ENCODE results near the gene PDE9A.
A peak's percentile ranks its signal among the peaks of the same experiment; 100 is the strongest.
"Not testable (repeated sequence)": the region's sequence is repeated elsewhere in the genome, so short reads cannot be mapped to it uniquely, and the experiment has no call there.

PDE9A gene

GRCh38 chr21:42716074-42716473, 62.7 kb downstream of the PDE9A start:
- Mint-ChIP-seq H3K36me3 (no peaks in the 10 kb centered on the region), H3K4me3 (no peak overlapping the region), H3K9me3 (no peaks in the 10 kb centered on the region), H3K27me3 (peaks cover 4 to 6% of the 10 kb centered on the region in 2 donors), H3K27ac (no peak overlapping the region), H3K4me1 (peaks cover 0 to 3% of the 10 kb centered on the region in 2 donors)
- DNase-seq (no peak), ATAC-seq (replicated peaks) (no peak)

- not testable (repeated sequence) for ATAC-seq (replicated peaks); DNase-seq; H3K36me3 Mint-ChIP-seq; H3K4me3 Mint-ChIP-seq; H3K9me3 Mint-ChIP-seq; H3K27ac Mint-ChIP-seq
- Mint-ChIP-seq H3K27me3 (peaks cover 6 to 12% of the 10 kb centered on the region in 2 donors), H3K4me1 (peaks cover 10 to 18% of the 10 kb centered on the region in 2 donors)
Measured at GRCh38 chr21:42720484-42720883, 67.1 kb downstream of the PDE9A start.

GRCh38 chr21:42721341-42721824, 68.0 kb downstream of the PDE9A start:
- DNase-seq: no peak

GRCh38 chr21:42722153-42722552, 68.7 kb downstream of the PDE9A start:
- Mint-ChIP-seq H3K4me1 (peaks cover 10 to 18% of the 10 kb centered on the region in 2 donors), H3K27me3 (peaks cover 6 to 12% of the 10 kb centered on the region in 2 donors), H3K27ac (no peak overlapping the region), H3K36me3 (no peaks in the 10 kb centered on the region), H3K4me3 (no peak overlapping the region), H3K9me3 (no peaks in the 10 kb centered on the region)
- no peak for DNase-seq
- no peak for ATAC-seq (replicated peaks)

More at GRCh38 chr21:42721341-42721824, 68.0 kb downstream of the PDE9A start:
- Mint-ChIP-seq H3K9me3 (no peaks in the 10 kb centered on the region), H3K4me1 (peaks cover 10 to 18% of the 10 kb centered on the region in 2 donors), H3K27ac (no peak overlapping the region), H3K36me3 (no peaks in the 10 kb centered on the region), H3K4me3 (no peak overlapping the region), H3K27me3 (peaks cover 6 to 12% of the 10 kb centered on the region in 2 donors)
- no peak for ATAC-seq (replicated peaks)

- Mint-ChIP-seq H3K36me3 (no peaks in the 10 kb centered on the region), H3K27me3 (peaks cover 6 to 12% of the 10 kb centered on the region in 2 donors), H3K9me3 (no peaks in the 10 kb centered on the region), H3K4me3 (no peak overlapping the region), H3K4me1 (peaks cover 10 to 18% of the 10 kb centered on the region in 2 donors), H3K27ac (no peak overlapping the region)
- DNase-seq (no peak), ATAC-seq (replicated peaks) (no peak)
Measured at GRCh38 chr21:42722808-42723473, 69.5 kb downstream of the PDE9A start.

- Mint-ChIP-seq H3K36me3 (peaks cover 0 to 3% of the 10 kb centered on the region in 2 donors), H3K4me3 (no peak overlapping the region), H3K27me3 (peaks cover 6 to 8% of the 10 kb centered on the region in 2 donors), H3K4me1 (peaks cover 8 to 18% of the 10 kb centered on the region in 2 donors), H3K27ac (no peak overlapping the region), H3K9me3 (peaks cover 2% of the 10 kb centered on the region in 2 donors)
- ATAC-seq (replicated peaks) (peak; percentile 82 to 85), DNase-seq (peak; percentile 42)
Measured at GRCh38 chr21:42724226-42724920, 71.0 kb downstream of the PDE9A start.

- peaks cover 0 to 7% of the 10 kb centered on the region in 2 donors for H3K36me3 Mint-ChIP-seq
- no peak for ATAC-seq (replicated peaks)
- no peak for DNase-seq
- H3K4me1 Mint-ChIP-seq: peaks cover 8 to 18% of the 10 kb centered on the region in 2 donors
- H3K9me3 Mint-ChIP-seq: peaks cover 5 to 6% of the 10 kb centered on the region in 2 donors
- H3K27me3 Mint-ChIP-seq: peaks cover 4 to 8% of the 10 kb centered on the region in 2 donors
- no peak overlapping the region for H3K27ac Mint-ChIP-seq
- no peak overlapping the region for H3K4me3 Mint-ChIP-seq
Measured at GRCh38 chr21:42725416-42725930, 72.1 kb downstream of the PDE9A start.

GRCh38 chr21:42731264-42732032, 78.0 kb downstream of the PDE9A start:
- Mint-ChIP-seq H3K27me3 (peaks cover 0 to 5% of the 10 kb centered on the region in 2 donors), H3K36me3 (peaks cover 0 to 10% of the 10 kb centered on the region in 2 donors), H3K27ac (no peak overlapping the region), H3K4me3 (no peak overlapping the region), H3K4me1 (peaks cover 2 to 11% of the 10 kb centered on the region in 2 donors), H3K9me3 (peaks cover 5 to 6% of the 10 kb centered on the region in 2 donors)
- ATAC-seq (replicated peaks): no peak
- no peak for DNase-seq

GRCh38 chr21:42732033-42732410, 78.6 kb downstream of the PDE9A start:
- Mint-ChIP-seq H3K27me3 (peaks cover 0 to 5% of the 10 kb centered on the region in 2 donors), H3K9me3 (peaks cover 5 to 6% of the 10 kb centered on the region in 2 donors), H3K27ac (no peak overlapping the region), H3K36me3 (peaks cover 0 to 10% of the 10 kb centered on the region in 2 donors), H3K4me3 (no peak overlapping the region), H3K4me1 (peaks cover 2 to 11% of the 10 kb centered on the region in 2 donors)
- ATAC-seq (replicated peaks) (no peak), DNase-seq (no peak)

GRCh38 chr21:42733037-42733627, 79.7 kb downstream of the PDE9A start:
- no peak for ATAC-seq (replicated peaks)
- Mint-ChIP-seq H3K27ac (no peak overlapping the region), H3K9me3 (peaks cover 5 to 6% of the 10 kb centered on the region in 2 donors), H3K36me3 (peaks cover 0 to 10% of the 10 kb centered on the region in 2 donors), H3K4me3 (no peak overlapping the region), H3K27me3 (peaks cover 0 to 5% of the 10 kb centered on the region in 2 donors), H3K4me1 (peaks cover 4 to 16% of the 10 kb centered on the region in 2 donors)
- no peak for DNase-seq

- peaks cover 5 to 6% of the 10 kb centered on the region in 2 donors for H3K9me3 Mint-ChIP-seq
- H3K36me3 Mint-ChIP-seq: peaks cover 0 to 10% of the 10 kb centered on the region in 2 donors
- H3K27me3 Mint-ChIP-seq: peaks cover 0 to 5% of the 10 kb centered on the region in 2 donors
- H3K4me1 Mint-ChIP-seq: peaks cover 9 to 21% of the 10 kb centered on the region in 2 donors
- H3K27ac Mint-ChIP-seq: no peak overlapping the region
- ATAC-seq (replicated peaks) (no peak), DNase-seq (no peak)
- no peak overlapping the region for H3K4me3 Mint-ChIP-seq
Measured at GRCh38 chr21:42733874-42734273, 80.5 kb downstream of the PDE9A start.

- H3K27me3 Mint-ChIP-seq: peaks cover 0 to 5% of the 10 kb centered on the region in 2 donors
- H3K4me1 Mint-ChIP-seq: peaks cover 9 to 21% of the 10 kb centered on the region in 2 donors
- H3K36me3 Mint-ChIP-seq: peaks cover 0 to 6% of the 10 kb centered on the region in 2 donors
- no peak overlapping the region for H3K27ac Mint-ChIP-seq
- DNase-seq (no peak), ATAC-seq (replicated peaks) (peak in 1 of 2 donors; percentile 39)
- peaks cover 2 to 3% of the 10 kb centered on the region in 2 donors for H3K9me3 Mint-ChIP-seq
- no peak overlapping the region for H3K4me3 Mint-ChIP-seq
Measured at GRCh38 chr21:42734323-42734971, 81.0 kb downstream of the PDE9A start.

- ATAC-seq (replicated peaks) (no peak), DNase-seq (no peak)
- no peak overlapping the region for H3K4me3 Mint-ChIP-seq
- H3K27ac Mint-ChIP-seq: no peak overlapping the region
- peaks cover 9 to 21% of the 10 kb centered on the region in 2 donors for H3K4me1 Mint-ChIP-seq
- H3K36me3 Mint-ChIP-seq: peaks cover 0 to 3% of the 10 kb centered on the region in 2 donors
- H3K9me3 Mint-ChIP-seq: no peaks in the 10 kb centered on the region
- peaks cover 0 to 5% of the 10 kb centered on the region in 2 donors for H3K27me3 Mint-ChIP-seq
Measured at GRCh38 chr21:42735061-42735460, 81.6 kb downstream of the PDE9A start.

Data from stimulated activated naive B cell treated with anti-CD40 and anti-IgM and Interleukin-4, amounts not matched to agents 10 μg/mL and 1 μg/mL and 100 μg/mL, for 72 hours (primary cell).